ENCODE measurements around the gene ATP10A. TPM values are rescaled to one million over a fixed set of nuclear protein-coding genes. Genes with fewer than 3 reads are reported as not detected.
A peak's percentile ranks its signal among the peaks of the same experiment; 100 is the strongest.

Gene ATP10A
- total and polyA plus RNA-seq, 11 donors = 0.53 to 3.3 (median 1.0) TPM

DNA sequence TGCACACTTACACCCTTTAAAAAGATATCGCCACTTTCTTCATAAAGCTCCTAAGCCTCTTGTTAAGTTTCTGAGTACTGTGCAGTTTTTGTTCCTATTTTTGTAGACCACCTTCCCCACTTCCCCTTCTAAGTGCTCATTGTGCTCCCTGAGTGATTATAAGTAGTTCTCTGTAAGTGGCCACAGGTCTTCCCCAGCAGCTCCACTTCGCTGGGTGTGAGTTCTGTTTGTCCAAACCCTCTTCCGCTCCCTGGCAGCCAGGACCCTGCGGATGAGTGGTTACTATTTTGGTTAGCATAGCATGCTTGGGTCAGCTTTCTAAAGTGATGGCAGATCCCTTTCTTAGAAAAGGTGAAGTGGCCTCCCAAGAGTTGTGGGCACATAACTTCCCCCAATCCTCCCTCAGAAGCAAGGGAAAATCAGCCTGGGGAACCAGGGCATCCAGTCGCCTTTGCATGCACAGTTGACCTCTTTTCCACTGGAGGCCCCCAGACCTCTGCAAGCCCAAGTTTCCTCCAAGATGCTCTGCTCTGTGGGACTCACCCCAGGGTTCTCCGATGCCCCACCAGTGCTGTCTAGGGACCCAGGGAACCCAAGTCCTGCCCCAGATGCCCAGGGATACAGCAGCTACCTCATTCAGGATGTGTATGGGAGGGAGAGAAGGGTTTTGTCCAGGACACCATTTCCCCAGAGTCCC is 69.6 kb downstream of the ATP10A start:
- no peak overlapping the region for H3K4me3 ChIP-seq
- DNase-seq = peak in 1 of 5 donors; percentile 60
- no peaks in the 10 kb centered on the region for H3K9me3 ChIP-seq
- H3K27me3 ChIP-seq = no peaks in the 10 kb centered on the region
- WGBS, 4 donors = 60 to 82% (median 70%) methylated on average over 4 to 6 of the region's 6 CpGs
- no peak overlapping the region for H3K27ac ChIP-seq
- no peak for TF ChIP-seq POLR2A (IDR thresholded peaks at IDR 0.05)
- TF ChIP-seq, protein P1, sequence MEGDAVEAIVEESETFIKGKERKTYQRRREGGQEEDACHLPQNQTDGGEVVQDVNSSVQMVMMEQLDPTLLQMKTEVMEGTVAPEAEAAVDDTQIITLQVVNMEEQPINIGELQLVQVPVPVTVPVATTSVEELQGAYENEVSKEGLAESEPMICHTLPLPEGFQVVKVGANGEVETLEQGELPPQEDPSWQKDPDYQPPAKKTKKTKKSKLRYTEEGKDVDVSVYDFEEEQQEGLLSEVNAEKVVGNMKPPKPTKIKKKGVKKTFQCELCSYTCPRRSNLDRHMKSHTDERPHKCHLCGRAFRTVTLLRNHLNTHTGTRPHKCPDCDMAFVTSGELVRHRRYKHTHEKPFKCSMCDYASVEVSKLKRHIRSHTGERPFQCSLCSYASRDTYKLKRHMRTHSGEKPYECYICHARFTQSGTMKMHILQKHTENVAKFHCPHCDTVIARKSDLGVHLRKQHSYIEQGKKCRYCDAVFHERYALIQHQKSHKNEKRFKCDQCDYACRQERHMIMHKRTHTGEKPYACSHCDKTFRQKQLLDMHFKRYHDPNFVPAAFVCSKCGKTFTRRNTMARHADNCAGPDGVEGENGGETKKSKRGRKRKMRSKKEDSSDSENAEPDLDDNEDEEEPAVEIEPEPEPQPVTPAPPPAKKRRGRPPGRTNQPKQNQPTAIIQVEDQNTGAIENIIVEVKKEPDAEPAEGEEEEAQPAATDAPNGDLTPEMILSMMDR (IDR thresholded peaks at IDR 0.05) = no peak
- peak in 2 of 4 donors; percentile 9 to 39 for ATAC-seq
- peaks cover 0 to 63% (median 6%) of the 10 kb centered on the region in 12 donors for H3K4me1 ChIP-seq
- intact Hi-C loops (cut with DNase I) = loop anchor here in 4 of 10 donors (5.0 to 10.0 kb wide), 3 partner anchors 34 to 61 kb away; no protein-coding TSS in a partner anchor
- H3K36me3 ChIP-seq = no peaks in the 10 kb centered on the region

DNA sequence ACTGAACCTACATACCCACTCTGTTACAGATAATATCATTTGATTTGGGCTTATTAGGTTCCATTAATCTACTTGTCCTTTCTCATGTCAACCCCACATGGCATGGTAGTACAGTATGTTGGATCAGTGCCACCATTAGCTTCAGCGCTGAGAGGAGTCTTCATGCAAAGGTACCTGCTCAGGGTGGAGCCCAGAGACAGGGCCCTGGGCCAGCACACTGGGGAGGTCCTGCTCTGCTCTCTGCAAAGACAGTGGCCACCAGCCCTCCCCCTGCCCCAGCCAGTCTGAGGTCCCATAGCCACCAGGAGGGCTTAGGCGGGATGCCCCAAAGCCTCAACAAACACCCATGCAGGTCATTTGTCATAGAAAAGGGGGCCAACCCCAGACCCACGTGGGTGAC is 71.0 kb downstream of the ATP10A start:
- DNase-seq = peak in 1 of 5 donors; percentile 6
- Histone ChIP-seq H3K36me3 (no peaks in the 10 kb centered on the region), H3K9me3 (no peaks in the 10 kb centered on the region), H3K27me3 (no peaks in the 10 kb centered on the region), H3K4me1 (peaks cover 0 to 62% (median 11%) of the 10 kb centered on the region in 12 donors), H3K27ac (no peak overlapping the region), H3K4me3 (no peak overlapping the region)
- no peak for TF ChIP-seq POLR2A (IDR thresholded peaks at IDR 0.05)
- TF ChIP-seq, protein P1 (IDR thresholded peaks at IDR 0.05) = no peak
- WGBS, 4 donors = 42 to 98% (median 72%) methylated on average over 2 to 3 of the region's 3 CpGs
- intact Hi-C loops (cut with DNase I) = loop anchor here in 4 of 10 donors (5.0 to 10.0 kb wide), 3 partner anchors 35 to 63 kb away; no protein-coding TSS in a partner anchor
- no peak for ATAC-seq

DNA sequence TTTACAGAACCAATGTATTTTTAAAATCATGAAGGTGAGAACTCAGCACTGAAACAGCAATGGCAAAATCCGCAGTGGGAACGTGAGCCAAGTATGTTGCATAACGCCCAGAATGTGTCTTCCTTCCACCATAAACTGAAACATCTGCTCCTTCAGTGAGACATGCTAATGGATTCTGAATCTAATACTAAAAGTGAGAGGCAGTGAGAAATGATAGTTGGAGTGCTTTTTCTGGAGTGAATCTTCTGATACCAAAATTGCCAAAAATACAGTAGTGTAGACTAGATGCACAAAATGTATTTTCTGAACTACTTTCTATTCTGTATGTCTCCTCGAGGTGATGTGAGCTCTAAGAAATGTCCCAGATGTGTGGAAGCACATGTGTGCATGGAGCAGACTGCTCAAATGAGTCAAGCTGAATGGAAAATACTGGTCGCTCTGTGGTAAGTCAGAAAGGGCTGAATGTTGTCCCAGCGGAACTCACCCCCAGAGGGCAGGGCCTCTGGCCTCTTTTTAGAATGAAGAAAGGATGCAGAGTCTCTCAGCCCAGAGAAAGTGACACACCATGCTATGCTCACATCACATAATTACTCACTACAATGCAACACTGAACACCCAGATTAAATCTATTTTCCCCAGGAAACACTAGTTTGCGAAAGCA is 73.0 kb downstream of the ATP10A start:
- Histone ChIP-seq H3K4me1 (peaks cover 0 to 63% (median 14%) of the 10 kb centered on the region in 12 donors), H3K4me3 (no peak overlapping the region), H3K27me3 (no peaks in the 10 kb centered on the region), H3K36me3 (no peaks in the 10 kb centered on the region), H3K27ac (peak overlapping the region; percentile 3 to 88 (median 68)), H3K9me3 (no peaks in the 10 kb centered on the region)
- TF ChIP-seq, protein P1 (IDR thresholded peaks at IDR 0.05) = no peak
- TF ChIP-seq POLR2A (IDR thresholded peaks at IDR 0.05) = no peak
- peak; percentile 69 to 85 (median 78) for ATAC-seq
- intact Hi-C loops (cut with DNase I) = loop anchor here in 4 of 10 donors (5.0 to 10.0 kb wide), 3 partner anchors 37 to 65 kb away; no protein-coding TSS in a partner anchor
- DNase-seq = peak in 4 of 5 donors; percentile 45 to 73 (median 62)
- 51 to 63% (median 58%) methylated on average over 7 of the region's 7 CpGs for WGBS, 4 donors

DNA sequence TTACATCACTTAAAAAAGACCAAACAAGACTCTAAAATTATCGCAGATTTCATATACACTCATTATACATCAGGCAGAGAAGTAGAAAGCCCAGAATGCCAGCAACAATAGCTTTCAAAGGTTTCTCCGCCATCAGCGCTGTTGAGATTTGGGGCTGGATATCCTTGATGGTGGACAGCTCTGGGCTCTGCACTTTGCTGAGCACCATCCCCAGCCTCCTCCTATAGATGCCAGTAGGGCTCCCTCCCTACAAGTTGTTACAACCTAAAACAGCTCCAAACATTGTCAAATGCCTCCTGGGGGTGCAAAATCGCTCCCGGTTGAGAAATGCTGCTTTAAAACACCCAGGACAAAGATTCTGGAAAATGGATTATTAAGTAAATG is 73.5 kb downstream of the ATP10A start:
- peaks cover 0 to 62% (median 16%) of the 10 kb centered on the region in 12 donors for H3K4me1 ChIP-seq
- intact Hi-C loops (cut with DNase I) = no loop called here
- ATAC-seq (no peak), DNase-seq (no peak)
- no peaks in the 10 kb centered on the region for H3K36me3 ChIP-seq
- H3K27ac ChIP-seq = peak overlapping the region in 11 of 12 donors; percentile 40 to 88 (median 70)
- no peak for TF ChIP-seq POLR2A (IDR thresholded peaks at IDR 0.05)
- TF ChIP-seq, protein P1 (IDR thresholded peaks at IDR 0.05) = no peak
- H3K27me3 ChIP-seq = no peaks in the 10 kb centered on the region
- no peaks in the 10 kb centered on the region for H3K9me3 ChIP-seq
- WGBS, 4 donors = 68 to 83% (median 79%) methylated on average over 5 of the region's 5 CpGs
- H3K4me3 ChIP-seq = no peak overlapping the region

All from heart left ventricle (tissue), 16 donors.